ENCODE results near the gene RCAN3. TPM values are rescaled to one million over a fixed set of nuclear protein-coding genes. Genes with fewer than 3 reads are reported as not detected.
"Not testable (repeated sequence)": the region's sequence is repeated elsewhere in the genome, so short reads cannot be mapped to it uniquely, and the experiment has no call there.

The RCAN3 gene
- total and polyA plus RNA-seq, 2 of the 4 experiments (the other 2 are of a cell fraction) = 4.0 to 5.9 TPM

GRCh38 chr1:24462128-24462527 lies 40.5 kb upstream of the RCAN3 start:
- H3K4me3 ChIP-seq (ENCODE audit: insufficient read depth, low read depth, low read length); POLR2A ChIA-PET (ENCODE audit: unreplicated experiment); H3K4ac ChIP-seq (ENCODE audit: low read depth, low read length); H4K5ac ChIP-seq (ENCODE audit: low read depth, low read length); BruUV-seq (replicated peaks); H3K18ac ChIP-seq (ENCODE audit: low read depth, low read length); H4K91ac ChIP-seq (ENCODE audit: insufficient read depth, low read depth, low read length); H2BK15ac ChIP-seq (ENCODE audit: low read depth, low read length); in situ Hi-C loops (cut with MboI; ENCODE audit: low sequenced_read_pairs); H2AFZ ChIP-seq (replicated peaks; ENCODE audit: low read length, poor library complexity); H3K4me1 ChIP-seq (ENCODE audit: control insufficient read depth, insufficient read depth, low read length); H3K4me2 ChIP-seq (ENCODE audit: low read depth, low read length); H3K56ac ChIP-seq (ENCODE audit: extremely low read depth, insufficient read depth, low read length); H3K14ac ChIP-seq (replicated peaks; ENCODE audit: low read depth, low read length); H3K27ac ChIP-seq (ENCODE audit: insufficient read depth, low read length); dilution Hi-C loops (cut with HindIII; ENCODE audit: low sequenced_read_pairs, unreplicated experiment); H2BK5ac ChIP-seq (ENCODE audit: low read depth, low read length, poor library complexity, severe bottlenecking); ATAC-seq (ENCODE audit: low read depth); H3K79me1 ChIP-seq (ENCODE audit: low read depth in 1 of 2, low read length in 2 of 2); H2AK9ac ChIP-seq (replicated peaks; ENCODE audit: low read depth, low read length, poor library complexity); H3K23ac ChIP-seq (ENCODE audit: low read depth, low read length); CTCF ChIA-PET; H4K8ac ChIP-seq (ENCODE audit: low read depth in 2 of 2, low read length in 2 of 2); H2BK20ac ChIP-seq (ENCODE audit: low read depth, low read length); intact Hi-C loops (cut with micrococcal nuclease); H2BK120ac ChIP-seq (ENCODE audit: low read depth, low read length); H3K9me3 ChIP-seq (ENCODE audit: control insufficient read depth, insufficient read depth, low read length); H2AK5ac ChIP-seq (ENCODE audit: low read depth, low read length); H3K27me3 ChIP-seq (ENCODE audit: control insufficient read depth, insufficient read depth, low read length); H4K20me1 ChIP-seq (ENCODE audit: insufficient read depth, low read length); H3K9ac ChIP-seq (ENCODE audit: low read depth, low read length): not testable (repeated sequence)
- H3K9me1 ChIP-seq (ENCODE audit: insufficient read depth, low read length) = peaks cover 20% of the 10 kb centered on the region
- DNase-seq = peak; percentile 82
- peaks cover 31% of the 10 kb centered on the region for H3K36me3 ChIP-seq (ENCODE audit: control insufficient read depth, insufficient read depth, low read length)
- no CpG with 5 or more reads among the region's 4 CpGs for WGBS, 2 experiments (ENCODE audit: extremely low coverage in 2 of 2, insufficient read length in 1 of 2)

All from IMR-90 (cell line).